Lung (tissue), 12 donors: Measurements from ENCODE around the gene HNRNPC. TPM values are rescaled to one million over a fixed set of nuclear protein-coding genes. Genes with fewer than 3 reads are reported as not detected.
A peak's percentile ranks its signal among the peaks of the same experiment; 100 is the strongest.

Experiments used
- ATAC-seq: fragments of 200-7000 bp; cut with Tn5 transposase; one replicate; pipeline ENCODE4 v1.9.1; 2020; ENCODE audit warnings: moderate number of reproducible peaks; ENCODE audit not compliant: insufficient read depth, low FRiP score
- DNase-seq, 3 donors: peaks; one replicate each; pipeline ENCODE4 v3.0.0-alpha.2; 2013 to 2017
- H3K27ac ChIP-seq, 2 donors: one replicate each; pipeline ENCODE4 v1.5.1; 2013; ENCODE audit warnings: mild to moderate bottlenecking in 2 of 2, moderate library complexity in 2 of 2, control low read depth in 1 of 2, inconsistent platforms in 1 of 2, low read depth in 1 of 2, low read length in 1 of 2
- H3K27me3 ChIP-seq, 3 donors: one replicate each; pipeline ENCODE4 v1.5.1; 2013; ENCODE audit warnings: low read length in 2 of 3; ENCODE audit not compliant: control insufficient read depth in 3 of 3, insufficient read depth in 3 of 3
- H3K36me3 ChIP-seq, 4 donors: one replicate each; pipeline ENCODE4 v1.5.1; 2013; ENCODE audit warnings: low read length in 4 of 4, mild to moderate bottlenecking in 1 of 4, moderate library complexity in 1 of 4; ENCODE audit not compliant: control insufficient read depth in 4 of 4, insufficient read depth in 4 of 4
- H3K4me1 ChIP-seq, 5 donors: one replicate each; pipeline ENCODE4 v1.5.1; 2013; ENCODE audit warnings: low read length in 5 of 5, mild to moderate bottlenecking in 2 of 5, moderate library complexity in 1 of 5; ENCODE audit not compliant: control insufficient read depth in 5 of 5, insufficient read depth in 5 of 5
- H3K4me3 ChIP-seq: one replicate; pipeline ENCODE4 v1.5.1; 2013; ENCODE audit warnings: mild to moderate bottlenecking, control low read depth, moderate library complexity
- H3K9ac ChIP-seq, 2 donors: one replicate each; pipeline ENCODE4 v1.5.1; 2013; ENCODE audit warnings: low read length in 2 of 2, control low read depth in 1 of 2; ENCODE audit not compliant: insufficient read depth in 1 of 2
- H3K9me3 ChIP-seq, 4 donors: one replicate each; pipeline ENCODE4 v1.5.1; 2013; ENCODE audit warnings: low read length in 3 of 4, mild to moderate bottlenecking in 1 of 4, moderate library complexity in 1 of 4; ENCODE audit not compliant: control insufficient read depth in 4 of 4, insufficient read depth in 3 of 4
- WGBS, 2 donors: extraction: QIAGEN DNeasy Blood & Tissue Kit; methylation state at CpG; one replicate each; pipeline ENCODE4 v1.1.7; 2013; 5-methylcytosine and 5-hydroxymethylcytosine counted together
- polyA plus RNA-seq, 2 donors: library from polyadenylated mRNA; stranded (reverse); fragments of 200-250 nt; gene quantifications; one replicate each; pipeline ENCODE4 v1.2.1, GENCODE V29; 2013
- total RNA-seq, 2 donors: library from RNA; depleted of rRNA in 1 of 2; stranded (reverse); fragments of >200 nt in 1 of 2; gene quantifications; one replicate each; pipeline ENCODE4 v1.2.1, GENCODE V29; 2014 to 2021
- TF ChIP-seq, protein P1 (sequence below): IDR thresholded peaks from 2 replicates; pipeline ENCODE4 v1.5.1; 2012; ENCODE audit warnings: mild to moderate bottlenecking; ENCODE audit errors: control extremely low read depth, extremely low read depth
- donor health status: control.
- donor health status: control.
- donor health status: Bipolar disorder and iron deficiency.
- donor health status: healthy.
- donor health status: DM: yes; HTN: yes; CAD: no.

The HNRNPC gene
- total and polyA plus RNA-seq, 4 donors, result 302 to 589 (median 542) TPM

DNA sequence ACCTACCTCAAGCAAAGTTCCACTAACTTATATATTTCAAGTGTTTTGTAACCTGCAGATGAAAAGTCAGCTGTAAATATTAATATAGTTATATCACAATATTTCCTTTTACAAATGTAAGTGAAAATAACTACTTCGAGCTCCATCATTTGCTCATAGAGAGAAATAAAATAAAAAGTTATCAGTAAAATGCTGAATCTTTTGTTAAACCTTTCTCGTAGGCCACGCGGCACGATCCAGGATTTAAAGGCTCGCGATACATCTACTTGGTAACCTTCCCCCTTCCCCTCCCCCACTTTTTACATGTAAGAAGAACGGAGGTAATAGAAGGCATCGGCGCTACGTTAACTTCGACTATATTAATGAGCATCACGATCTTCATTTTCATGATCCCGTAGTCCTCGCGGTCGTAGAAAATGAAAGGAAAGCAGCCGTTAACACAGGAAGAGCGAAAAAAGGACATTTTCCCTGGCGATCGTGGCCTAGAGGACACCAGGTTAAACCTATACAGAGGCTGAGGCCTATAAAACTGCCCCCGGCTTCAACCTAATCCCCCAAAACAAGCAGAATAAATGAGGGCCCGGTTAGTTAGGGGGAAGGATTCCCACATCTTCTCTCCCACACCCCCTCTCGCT is 508 bp downstream of the HNRNPC start:
- Histone ChIP-seq H3K4me3 (peak overlapping the region; percentile 93), H3K27me3 (no peaks in the 10 kb centered on the region), H3K9me3 (no peaks in the 10 kb centered on the region), H3K4me1 (peaks cover 2 to 31% (median 14%) of the 10 kb centered on the region in 5 donors), H3K27ac (peak overlapping the region; percentile 84 to 96), H3K9ac (peak overlapping the region; percentile 100), H3K36me3 (peaks cover 2 to 25% (median 14%) of the 10 kb centered on the region in 4 donors)
- TF ChIP-seq, protein P1, sequence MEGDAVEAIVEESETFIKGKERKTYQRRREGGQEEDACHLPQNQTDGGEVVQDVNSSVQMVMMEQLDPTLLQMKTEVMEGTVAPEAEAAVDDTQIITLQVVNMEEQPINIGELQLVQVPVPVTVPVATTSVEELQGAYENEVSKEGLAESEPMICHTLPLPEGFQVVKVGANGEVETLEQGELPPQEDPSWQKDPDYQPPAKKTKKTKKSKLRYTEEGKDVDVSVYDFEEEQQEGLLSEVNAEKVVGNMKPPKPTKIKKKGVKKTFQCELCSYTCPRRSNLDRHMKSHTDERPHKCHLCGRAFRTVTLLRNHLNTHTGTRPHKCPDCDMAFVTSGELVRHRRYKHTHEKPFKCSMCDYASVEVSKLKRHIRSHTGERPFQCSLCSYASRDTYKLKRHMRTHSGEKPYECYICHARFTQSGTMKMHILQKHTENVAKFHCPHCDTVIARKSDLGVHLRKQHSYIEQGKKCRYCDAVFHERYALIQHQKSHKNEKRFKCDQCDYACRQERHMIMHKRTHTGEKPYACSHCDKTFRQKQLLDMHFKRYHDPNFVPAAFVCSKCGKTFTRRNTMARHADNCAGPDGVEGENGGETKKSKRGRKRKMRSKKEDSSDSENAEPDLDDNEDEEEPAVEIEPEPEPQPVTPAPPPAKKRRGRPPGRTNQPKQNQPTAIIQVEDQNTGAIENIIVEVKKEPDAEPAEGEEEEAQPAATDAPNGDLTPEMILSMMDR, result no peak
- DNase-seq (peak; percentile 40 to 86 (median 74)), ATAC-seq (no peak)
- 0% methylated on average over 24 of the region's 24 CpGs for WGBS, 2 donors

DNA sequence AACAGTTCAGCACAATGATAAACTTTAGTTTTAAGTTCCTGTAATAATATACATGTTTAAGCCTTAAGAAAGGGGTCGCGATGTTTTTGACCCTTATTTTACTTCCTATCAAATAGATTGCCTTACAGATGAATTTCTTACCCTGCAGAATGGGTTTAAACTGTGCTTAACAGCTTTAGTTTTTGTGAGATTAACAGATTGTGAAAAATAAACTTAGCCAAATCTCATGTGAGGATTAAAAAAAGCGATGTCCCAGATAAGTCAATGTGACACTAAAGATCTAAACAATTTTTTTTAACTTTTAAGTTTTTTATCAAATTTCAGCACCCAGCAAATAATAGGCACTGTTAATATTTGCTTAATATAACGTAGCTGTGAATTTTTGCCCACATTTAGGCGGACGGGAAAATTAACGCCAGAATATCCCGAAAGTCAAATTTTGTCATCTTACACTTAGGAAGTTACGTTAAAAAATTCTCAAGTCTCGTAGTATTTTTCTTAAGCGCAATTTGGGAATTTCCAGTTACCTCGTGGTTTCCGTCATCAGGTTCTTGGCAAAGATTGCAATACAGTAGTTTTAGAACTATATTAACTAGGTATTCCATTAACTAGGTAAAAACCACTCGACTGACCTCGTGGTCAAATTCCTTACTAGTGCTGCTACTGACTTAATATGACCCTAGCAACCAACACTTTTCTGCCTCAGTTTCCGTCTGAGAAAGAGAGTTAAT is 1.2 kb downstream of the HNRNPC start:
- TF ChIP-seq, protein P1, result no peak
- DNase-seq, result peak in 2 of 3 donors; percentile 42 to 58
- WGBS, 2 donors, result 2 to 3% methylated on average over 16 of the region's 16 CpGs

DNA sequence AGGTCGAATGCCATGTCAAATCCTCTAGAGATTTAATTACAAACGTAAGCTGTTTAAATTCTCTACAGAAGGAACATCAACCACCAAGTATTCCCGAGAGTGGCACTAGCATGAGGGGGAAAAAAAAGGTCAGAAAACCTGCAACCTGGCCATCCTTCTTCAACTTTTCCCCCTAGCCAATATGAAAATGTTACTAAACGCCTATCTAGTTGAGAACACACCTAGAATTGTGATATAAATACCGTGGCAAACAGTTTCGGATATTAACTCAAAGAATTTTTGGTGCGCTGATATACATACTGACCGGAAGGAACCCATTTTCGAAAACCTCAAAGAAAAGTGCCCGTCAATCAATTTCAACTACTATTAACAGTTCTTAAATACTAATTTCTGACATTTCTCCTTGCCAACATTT is 1.8 kb downstream of the HNRNPC start:
- Histone ChIP-seq H3K4me1 (peaks cover 7 to 40% (median 20%) of the 10 kb centered on the region in 5 donors), H3K9ac (peak overlapping the region; percentile 100), H3K36me3 (peaks cover 3 to 32% (median 19%) of the 10 kb centered on the region in 4 donors), H3K9me3 (no peaks in the 10 kb centered on the region), H3K4me3 (peak overlapping the region; percentile 41), H3K27me3 (no peaks in the 10 kb centered on the region), H3K27ac (no peak overlapping the region)
- TF ChIP-seq, protein P1, result no peak
- WGBS, 2 donors, result 3% methylated on average over 10 of the region's 10 CpGs
- peak in 2 of 3 donors; percentile 16 to 36 for DNase-seq
- no peak for ATAC-seq

More for the DNA sequence above, 1.2 kb downstream of the HNRNPC start:
- H3K4me3 ChIP-seq, result peak overlapping the region; percentile 50
- no peak overlapping the region for H3K27ac ChIP-seq
- no peaks in the 10 kb centered on the region for H3K9me3 ChIP-seq
- H3K9ac ChIP-seq, result peak overlapping the region; percentile 100
- no peaks in the 10 kb centered on the region for H3K27me3 ChIP-seq
- ATAC-seq, result no peak
- H3K36me3 ChIP-seq, result peaks cover 2 to 27% (median 16%) of the 10 kb centered on the region in 4 donors
- H3K4me1 ChIP-seq, result peaks cover 6 to 37% (median 18%) of the 10 kb centered on the region in 5 donors
